ENCODE measurements around the gene MRTFA. TPM values are rescaled to one million over a fixed set of nuclear protein-coding genes. Genes with fewer than 3 reads are reported as not detected.

The MRTFA gene
- total RNA-seq, 1 experiment from 2014 or later, result 28.0 TPM

DNA sequence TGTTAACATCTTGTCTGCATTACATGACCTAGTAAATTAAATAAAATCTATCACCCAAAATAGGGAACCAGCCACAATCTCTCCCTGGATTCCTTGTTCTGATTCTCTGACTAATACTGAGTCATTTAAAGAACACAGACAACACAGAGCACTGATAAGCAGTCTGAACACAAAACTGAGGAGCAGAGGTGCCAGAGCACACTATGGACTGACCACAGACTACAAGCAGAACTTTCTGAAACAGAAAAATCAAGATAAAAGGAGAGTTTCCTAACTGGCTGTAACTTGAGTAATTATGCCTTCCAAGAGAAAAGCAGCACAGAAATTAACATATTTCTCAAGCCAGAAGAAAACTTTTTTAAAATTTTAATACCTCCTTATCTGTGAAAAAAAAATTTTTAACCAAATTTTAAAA lies 137.3 kb downstream of the MRTFA start:
- POLR2A ChIA-PET, result no interaction called here
- TF ChIP-seq ZNF274 (IDR thresholded peaks at IDR 0.05; ENCODE audit: low read depth, low read length) (no peak), JUND (IDR thresholded peaks at IDR 0.05) (peak; percentile 79), POLR2A (IDR thresholded peaks at IDR 0.05; ENCODE audit: borderline replicate concordance, extremely low read depth, insufficient read depth, insufficient read length) (no peak), CEBPB (IDR thresholded peaks at IDR 0.05; ENCODE audit: low read depth) (0 out of 2 replicates have a peak, but pooled peaks have one; percentile 41), YY1 (IDR thresholded peaks at IDR 0.05; ENCODE audit: extremely low read depth, insufficient replicate concordance, low read depth, low read length) (no peak), RAD21 (IDR thresholded peaks at IDR 0.05; ENCODE audit: low read depth) (no peak), EZH2phosphoT487 (IDR thresholded peaks at IDR 0.05; ENCODE audit: borderline replicate concordance) (no peak), CBX3 (IDR thresholded peaks at IDR 0.05; ENCODE audit: low read depth) (peak; percentile 84; the same call in 1 of the 2 replicates), TCF7L2 (IDR thresholded peaks at IDR 0.05; ENCODE audit: borderline replicate concordance, extremely low read depth, insufficient read depth, insufficient read length) (no peak), FOSL1 (IDR thresholded peaks at IDR 0.05; ENCODE audit: low read depth) (peak; percentile 96), ZFX (IDR thresholded peaks at IDR 0.05) (no peak), POLR2AphosphoS5 (IDR thresholded peaks at IDR 0.05; ENCODE audit: low read depth, low read length) (peak; percentile 28; the same call in 1 of the 2 replicates), SP1 (IDR thresholded peaks at IDR 0.05; ENCODE audit: low read depth) (peak; percentile 69), SIN3A (IDR thresholded peaks at IDR 0.05; ENCODE audit: low read depth) (peak; percentile 66), ELF1 (IDR thresholded peaks at IDR 0.05; ENCODE audit: borderline replicate concordance, low read depth) (no peak), ATF3 (IDR thresholded peaks at IDR 0.05) (no peak), CTCF (IDR thresholded peaks at IDR 0.05 in 2 of 3, conservative IDR thresholded peaks at IDR 0.05 in 1 of 3; ENCODE audit: borderline replicate concordance in 1 of 3, insufficient read depth in 1 of 3, low read depth in 2 of 3, low read length in 2 of 3) (no peak), SRF (IDR thresholded peaks at IDR 0.05; ENCODE audit: low read depth) (peak; percentile 72), EGR1 (IDR thresholded peaks at IDR 0.05; ENCODE audit: low read depth) (no peak)
- TF ChIP-seq, protein P1, sequence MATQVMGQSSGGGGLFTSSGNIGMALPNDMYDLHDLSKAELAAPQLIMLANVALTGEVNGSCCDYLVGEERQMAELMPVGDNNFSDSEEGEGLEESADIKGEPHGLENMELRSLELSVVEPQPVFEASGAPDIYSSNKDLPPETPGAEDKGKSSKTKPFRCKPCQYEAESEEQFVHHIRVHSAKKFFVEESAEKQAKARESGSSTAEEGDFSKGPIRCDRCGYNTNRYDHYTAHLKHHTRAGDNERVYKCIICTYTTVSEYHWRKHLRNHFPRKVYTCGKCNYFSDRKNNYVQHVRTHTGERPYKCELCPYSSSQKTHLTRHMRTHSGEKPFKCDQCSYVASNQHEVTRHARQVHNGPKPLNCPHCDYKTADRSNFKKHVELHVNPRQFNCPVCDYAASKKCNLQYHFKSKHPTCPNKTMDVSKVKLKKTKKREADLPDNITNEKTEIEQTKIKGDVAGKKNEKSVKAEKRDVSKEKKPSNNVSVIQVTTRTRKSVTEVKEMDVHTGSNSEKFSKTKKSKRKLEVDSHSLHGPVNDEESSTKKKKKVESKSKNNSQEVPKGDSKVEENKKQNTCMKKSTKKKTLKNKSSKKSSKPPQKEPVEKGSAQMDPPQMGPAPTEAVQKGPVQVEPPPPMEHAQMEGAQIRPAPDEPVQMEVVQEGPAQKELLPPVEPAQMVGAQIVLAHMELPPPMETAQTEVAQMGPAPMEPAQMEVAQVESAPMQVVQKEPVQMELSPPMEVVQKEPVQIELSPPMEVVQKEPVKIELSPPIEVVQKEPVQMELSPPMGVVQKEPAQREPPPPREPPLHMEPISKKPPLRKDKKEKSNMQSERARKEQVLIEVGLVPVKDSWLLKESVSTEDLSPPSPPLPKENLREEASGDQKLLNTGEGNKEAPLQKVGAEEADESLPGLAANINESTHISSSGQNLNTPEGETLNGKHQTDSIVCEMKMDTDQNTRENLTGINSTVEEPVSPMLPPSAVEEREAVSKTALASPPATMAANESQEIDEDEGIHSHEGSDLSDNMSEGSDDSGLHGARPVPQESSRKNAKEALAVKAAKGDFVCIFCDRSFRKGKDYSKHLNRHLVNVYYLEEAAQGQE (IDR thresholded peaks at IDR 0.05; ENCODE audit: low read depth), result no peak
- TF ChIP-seq, protein P2, sequence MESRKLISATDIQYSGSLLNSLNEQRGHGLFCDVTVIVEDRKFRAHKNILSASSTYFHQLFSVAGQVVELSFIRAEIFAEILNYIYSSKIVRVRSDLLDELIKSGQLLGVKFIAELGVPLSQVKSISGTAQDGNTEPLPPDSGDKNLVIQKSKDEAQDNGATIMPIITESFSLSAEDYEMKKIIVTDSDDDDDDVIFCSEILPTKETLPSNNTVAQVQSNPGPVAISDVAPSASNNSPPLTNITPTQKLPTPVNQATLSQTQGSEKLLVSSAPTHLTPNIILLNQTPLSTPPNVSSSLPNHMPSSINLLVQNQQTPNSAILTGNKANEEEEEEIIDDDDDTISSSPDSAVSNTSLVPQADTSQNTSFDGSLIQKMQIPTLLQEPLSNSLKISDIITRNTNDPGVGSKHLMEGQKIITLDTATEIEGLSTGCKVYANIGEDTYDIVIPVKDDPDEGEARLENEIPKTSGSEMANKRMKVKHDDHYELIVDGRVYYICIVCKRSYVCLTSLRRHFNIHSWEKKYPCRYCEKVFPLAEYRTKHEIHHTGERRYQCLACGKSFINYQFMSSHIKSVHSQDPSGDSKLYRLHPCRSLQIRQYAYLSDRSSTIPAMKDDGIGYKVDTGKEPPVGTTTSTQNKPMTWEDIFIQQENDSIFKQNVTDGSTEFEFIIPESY (IDR thresholded peaks at IDR 0.05; ENCODE audit: extremely low read depth, insufficient replicate concordance, low read length), result no peak

More for the DNA sequence above, 137.3 kb downstream of the MRTFA start:
- Histone ChIP-seq H2AFZ (ENCODE audit: low read depth, low read length, poor library complexity, severe bottlenecking) (no peak overlapping the region), H3K27ac (ENCODE audit: low read depth, low read length) (peak overlapping the region; percentile 63; the same call in 1 of the 2 replicates), H3K4me2 (ENCODE audit: low read length) (peak overlapping the region; percentile 71), H3K9me2 (ENCODE audit: insufficient read depth) (no peaks in the 10 kb centered on the region), H3K4me1 (ENCODE audit: control insufficient read depth in 1 of 2, insufficient read depth in 2 of 2, low read length in 2 of 2) (peaks cover 25 to 30% of the 10 kb centered on the region in 2 experiments), H3K9ac (ENCODE audit: low read length) (peak overlapping the region; percentile 38), H3K4me3 (replicated peaks in 1 of 2; ENCODE audit: low read depth in 1 of 2, low read length in 2 of 2) (peak overlapping the region in 1 of 2 experiments; percentile 41; a peak in 3 of 4 replicates), H4K20me1 (ENCODE audit: insufficient read depth) (no peaks in the 10 kb centered on the region; the same call in 1 of the 2 replicates), H3K79me2 (ENCODE audit: insufficient read depth, low read length) (no peaks in the 10 kb centered on the region), H3K27me3 (ENCODE audit: insufficient read depth, low read length) (no peaks in the 10 kb centered on the region), H3K9me3 (ENCODE audit: control insufficient read depth in 1 of 2, insufficient read depth in 1 of 2, low read depth in 1 of 2, low read length in 2 of 2) (no peaks in the 10 kb centered on the region), H3K36me3 (ENCODE audit: control insufficient read depth in 1 of 2, insufficient read depth in 2 of 2, low read length in 2 of 2) (no peaks in the 10 kb centered on the region)
- DNase-seq (ENCODE audit: low read depth, low spot score), result peak; percentile 79
- ATAC-seq, result peak; percentile 78
- intact Hi-C loops (cut with micrococcal nuclease), result no loop called here
- no TSS peak for BruUV-seq (replicated peaks)
- ChIA-PET RAD21 (ENCODE audit: low non-redundant PET in 1 of 2, low total read pairs in 2 of 2, uncharacterized antibody in 2 of 2, unreplicated experiment in 2 of 2) (no interaction called here), CTCF (interaction anchor here (1.4 kb wide), 1 partner anchor 11 kb away, joined by 4 read pairs; no protein-coding TSS in a partner anchor)
